ENCODE data around the gene PEX5. TPM values are rescaled to one million over a fixed set of nuclear protein-coding genes. Genes with fewer than 3 reads are reported as not detected.

The PEX5 gene
- total RNA-seq, 4 donors from 2014 or later, result 62.6 to 94.6 (median 70.5) TPM

Other genes with a start within 250 kb of the PEX5 start
- gene RNU7-1, start 245.9 kb upstream of the PEX5 start, total RNA-seq, result not detected
- 100 to 1,000 TPM; 233 to 359 (median 280) TPM for gene C12orf57, start 245.7 kb upstream of the PEX5 start, total RNA-seq
- 10 to 100 TPM in 3 of 4 donors, 1 to 10 TPM in 1; 9.6 to 78.0 (median 29.7) TPM for gene PTPN6, start 238.3 kb upstream of the PEX5 start, total RNA-seq
- 100 to 1,000 TPM; 129 to 165 (median 147) TPM for gene PHB2, start 219.0 kb upstream of the PEX5 start, total RNA-seq
- gene EMG1, start 218.8 kb upstream of the PEX5 start, total RNA-seq, result 10 to 100 TPM; 19.2 to 30.2 (median 26.8) TPM
- 10 to 100 TPM; 21.8 to 55.9 (median 27.1) TPM for gene LPCAT3, start 171.2 kb upstream of the PEX5 start, total RNA-seq
- gene C1S, start 129.0 kb upstream of the PEX5 start, total RNA-seq, result 100 to 1,000 TPM; 328 to 926 (median 676) TPM
- 100 to 1,000 TPM; 265 to 697 (median 433) TPM for gene C1R, start 97.2 kb upstream of the PEX5 start, total RNA-seq
- 100 to 1,000 TPM in 2 of 4 donors, 10 to 100 TPM in 2; 66.2 to 114 (median 95.8) TPM for gene C1RL, start 80.5 kb upstream of the PEX5 start, total RNA-seq
- gene RBP5, start 60.8 kb upstream of the PEX5 start, total RNA-seq, result 1 to 10 TPM in 1 of 4 donors, not detected in 3; 2.2 TPM
- 10 to 100 TPM; 16.1 to 45.6 (median 28.4) TPM for gene CLSTN3, start 59.3 kb upstream of the PEX5 start, total RNA-seq
- gene ACSM4, start 114.4 kb downstream of the PEX5 start, total RNA-seq, result not detected

All from subcutaneous adipose tissue (tissue), 4 donors.